WTC11 (cell line): ENCODE data around the gene LRRC18. TPM values are rescaled to one million over a fixed set of nuclear protein-coding genes. Genes with fewer than 3 reads are reported as not detected.

Experiments used
- ATAC-seq: fragments of 200-7000 bp; cut with Tn5 transposase; 2 replicates; pipeline ENCODE4 v1.10.0; 2021; ENCODE audit warnings: mild to moderate bottlenecking, moderate library complexity
- CTCF ChIA-PET: fragments of 300-600 bp; sonication (Branson Sonifier 250); formaldehyde crosslinking; loops from one replicate; lab custom pipeline; 2021; ENCODE audit warnings: antibody characterized with exemption; lab: Charles Lee
- POLR2A ChIA-PET: fragments of 350-600 bp; sonication (Branson Sonifier 250); formaldehyde crosslinking; loops from one replicate; lab custom pipeline; 2021; ENCODE audit warnings: antibody characterized with exemption; lab: Charles Lee
- DNase-seq: peaks from one replicate; pipeline ENCODE4 v3.0.0; 2021; ENCODE audit warnings: low spot score
- H3K27ac Mint-ChIP-seq: 2 replicates; pipeline ENCODE4 v1.8.0; 2021; ENCODE audit warnings: mixed read lengths
- H3K27me3 Mint-ChIP-seq: 2 replicates; pipeline ENCODE4 v1.8.0; 2021; ENCODE audit warnings: low read depth, mild to moderate bottlenecking, moderate library complexity, mixed read lengths
- H3K36me3 Mint-ChIP-seq: 2 replicates; pipeline ENCODE4 v1.8.0; 2021; ENCODE audit warnings: mixed read lengths
- H3K4me1 Mint-ChIP-seq: 2 replicates; pipeline ENCODE4 v1.8.0; 2022; ENCODE audit warnings: mixed read lengths
- H3K4me3 Mint-ChIP-seq: 2 replicates; pipeline ENCODE4 v1.8.0; 2021; ENCODE audit warnings: mild to moderate bottlenecking, moderate library complexity, mixed read lengths
- H3K9me3 Mint-ChIP-seq: 2 replicates; pipeline ENCODE4 v1.8.0; 2021; ENCODE audit warnings: mixed read lengths
- AR ChIP-seq: fragments of 250-450 bp; sonication (Bioruptor Pico); IDR thresholded peaks from 2 replicates; pipeline ENCODE4 v1.9.0; 2021; ENCODE audit warnings: mild to moderate bottlenecking
- ATF2 ChIP-seq: sonication (generic); formaldehyde crosslinking; IDR thresholded peaks from 2 replicates; pipeline ENCODE4 v1.8.1; 2022; ENCODE audit warnings: low read depth, missing genetic modification reagents, borderline replicate concordance
- CBFB ChIP-seq: sonication (generic); formaldehyde crosslinking; IDR thresholded peaks from 2 replicates; pipeline ENCODE4 v1.8.1; 2022; ENCODE audit warnings: mild to moderate bottlenecking, low read depth, missing genetic modification reagents
- CREM ChIP-seq: sonication (generic); formaldehyde crosslinking; IDR thresholded peaks from 2 replicates; pipeline ENCODE4 v1.8.1; 2022; ENCODE audit warnings: mild to moderate bottlenecking, missing genetic modification reagents, moderate library complexity
- ELF4 ChIP-seq: sonication (generic); formaldehyde crosslinking; IDR thresholded peaks from 2 replicates; pipeline ENCODE4 v1.8.1; 2022; ENCODE audit warnings: low read depth, mild to moderate bottlenecking, moderate library complexity, missing genetic modification reagents
- ESRRA ChIP-seq: sonication (generic); formaldehyde crosslinking; IDR thresholded peaks from 2 replicates; pipeline ENCODE4 v1.8.1; 2022; ENCODE audit warnings: mild to moderate bottlenecking, missing genetic modification reagents, borderline replicate concordance
- ETV6 ChIP-seq: sonication (generic); formaldehyde crosslinking; IDR thresholded peaks from 2 replicates; pipeline ENCODE4 v1.8.1; 2022; ENCODE audit warnings: mild to moderate bottlenecking, missing genetic modification reagents
- FOXP4 ChIP-seq: sonication (generic); formaldehyde crosslinking; IDR thresholded peaks from 2 replicates; pipeline ENCODE4 v1.8.0; 2022; ENCODE audit warnings: mild to moderate bottlenecking, missing genetic modification reagents
- GTF2I ChIP-seq: fragments of 250-450 bp; sonication (Bioruptor Pico); conservative IDR thresholded peaks from 2 replicates; pipeline ENCODE4 v1.4.0; 2021; ENCODE audit warnings: mild to moderate bottlenecking
- IRF1 ChIP-seq: sonication (generic); formaldehyde crosslinking; IDR thresholded peaks from 2 replicates; pipeline ENCODE4 v1.8.0; 2023; ENCODE audit warnings: missing genetic modification reagents
- JUN ChIP-seq: sonication (generic); formaldehyde crosslinking; IDR thresholded peaks from 2 replicates; pipeline ENCODE4 v1.8.0; 2023; ENCODE audit warnings: mild to moderate bottlenecking, missing genetic modification reagents
- MLX ChIP-seq: sonication (generic); formaldehyde crosslinking; IDR thresholded peaks from 2 replicates; pipeline ENCODE4 v1.8.1; 2023; ENCODE audit warnings: mild to moderate bottlenecking, missing genetic modification reagents, moderate library complexity
- RELA ChIP-seq: sonication (generic); formaldehyde crosslinking; IDR thresholded peaks from 2 replicates; pipeline ENCODE4 v1.8.1; 2022; ENCODE audit warnings: missing genetic modification reagents, mild to moderate bottlenecking, borderline replicate concordance
- SP1 ChIP-seq: sonication (generic); formaldehyde crosslinking; conservative IDR thresholded peaks from 2 replicates; pipeline ENCODE4 v1.8.1; 2022; ENCODE audit warnings: missing genetic modification reagents
- TCF7 ChIP-seq: sonication (generic); formaldehyde crosslinking; IDR thresholded peaks from 2 replicates; pipeline ENCODE4 v1.8.0; 2022; ENCODE audit warnings: mild to moderate bottlenecking, low read depth, missing genetic modification reagents, moderate library complexity
- ZBTB43 ChIP-seq: sonication (generic); formaldehyde crosslinking; IDR thresholded peaks from 2 replicates; pipeline ENCODE4 v1.8.1; 2023; ENCODE audit warnings: mild to moderate bottlenecking, missing genetic modification reagents
- ZNF263 ChIP-seq: sonication (generic); formaldehyde crosslinking; IDR thresholded peaks from 2 replicates; pipeline ENCODE4 v1.8.1; 2022; ENCODE audit warnings: low read depth, mild to moderate bottlenecking, moderate library complexity, missing genetic modification reagents
- ZNF671 ChIP-seq: fragments of 250-450 bp; sonication (Bioruptor Pico); IDR thresholded peaks from 2 replicates; pipeline ENCODE4 v1.8.0; 2021; ENCODE audit warnings: mild to moderate bottlenecking
- ZSCAN18 ChIP-seq: fragments of 250-450 bp; sonication (Bioruptor Pico); IDR thresholded peaks from 2 replicates; pipeline ENCODE4 v2.1.2; 2022; ENCODE audit warnings: mild to moderate bottlenecking, moderate library complexity
- total RNA-seq: library from RNA; stranded (reverse); gene quantifications from 3 replicates; pipeline ENCODE4 v1.2.3, GENCODE V29; 2021

LRRC18 gene
- total RNA-seq, 1 experiment from 2014 or later: not detected

- no peak for TF ChIP-seq AR (CRISPR knock-in tag)
Measured at GRCh38 chr10:48924988-48925387, 14.7 kb downstream of the LRRC18 start (continued).

- no peak overlapping the region for H3K4me3 Mint-ChIP-seq
- POLR2A ChIA-PET: no interaction called here
- DNase-seq: no peak
- CTCF ChIA-PET: no interaction called here
- H3K27me3 Mint-ChIP-seq: no peaks in the 10 kb centered on the region
- H3K9me3 Mint-ChIP-seq: peaks cover 8% of the 10 kb centered on the region; the same call in 1 of the 2 replicates
- ATAC-seq: no peak
- H3K4me1 Mint-ChIP-seq: 0 out of 2 replicates have a peak, but pooled peaks cover 3% of the 10 kb centered on the region
- TF ChIP-seq MLX (CRISPR knock-in tag): no peak
- no peak for TF ChIP-seq TCF7 (CRISPR knock-in tag)
- TF ChIP-seq ATF2 (CRISPR knock-in tag): no peak
- no peak for TF ChIP-seq JUN (CRISPR knock-in tag)
- TF ChIP-seq GTF2I (CRISPR knock-in tag): no peak
- TF ChIP-seq CREM: no peak
- no peak for TF ChIP-seq RELA (CRISPR knock-in tag)
- TF ChIP-seq ETV6 (CRISPR knock-in tag): no peak
- no peak for TF ChIP-seq ELF4 (CRISPR knock-in tag)
- TF ChIP-seq FOXP4: no peak
- TF ChIP-seq CBFB: no peak
- no peak for TF ChIP-seq ZNF263 (CRISPR knock-in tag)
- no peak for TF ChIP-seq SP1
- TF ChIP-seq ESRRA (CRISPR knock-in tag): no peak
- TF ChIP-seq ZNF671 (CRISPR knock-in tag): no peak
- TF ChIP-seq IRF1 (CRISPR knock-in tag): no peak
- TF ChIP-seq ZBTB43: no peak
- TF ChIP-seq ZSCAN18 (CRISPR knock-in tag): no peak
- H3K27ac Mint-ChIP-seq: no peak overlapping the region
- H3K36me3 Mint-ChIP-seq: no peaks in the 10 kb centered on the region
Measured at GRCh38 chr10:48923748-48924147, 15.9 kb downstream of the LRRC18 start.
